HUES48 (cell line): ENCODE results near the gene STX16.

Experiments
- H3K27ac ChIP-seq: one replicate; pipeline ENCODE4 v1.7.0; 2013; ENCODE audit warnings: low read depth, low read length, inconsistent platforms
- H3K27me3 ChIP-seq: 2 replicates; pipeline ENCODE4 v1.6.1; 2013; ENCODE audit warnings: mild to moderate bottlenecking, low read length; ENCODE audit not compliant: control insufficient read depth, insufficient read depth
- H3K36me3 ChIP-seq: 2 replicates; pipeline ENCODE4 v1.6.1; 2013; ENCODE audit warnings: low read length; ENCODE audit not compliant: control insufficient read depth, insufficient read depth
- H3K4me1 ChIP-seq: 2 replicates; pipeline ENCODE4 v1.6.1; 2013; ENCODE audit warnings: mild to moderate bottlenecking, low read length; ENCODE audit not compliant: control insufficient read depth, insufficient read depth
- H3K4me3 ChIP-seq: 2 replicates; pipeline ENCODE4 v1.5.1; 2013; ENCODE audit warnings: mild to moderate bottlenecking, low read depth, low read length
- H3K9ac ChIP-seq: 2 replicates; pipeline ENCODE4 v1.6.1; 2013; ENCODE audit warnings: mild to moderate bottlenecking, low read depth, low read length, moderate library complexity
- H3K9me3 ChIP-seq: 2 replicates; pipeline ENCODE4 v1.6.1; 2013; ENCODE audit warnings: low read length; ENCODE audit not compliant: control insufficient read depth, insufficient read depth

Gene STX16

GRCh38 chr20:58629215-58629580 lies 21.9 kb upstream of the STX16 start:
- Histone ChIP-seq H3K27me3 (no peaks in the 10 kb centered on the region), H3K4me3 (no peak overlapping the region), H3K36me3 (no peaks in the 10 kb centered on the region), H3K9me3 (no peaks in the 10 kb centered on the region), H3K4me1 (no peaks in the 10 kb centered on the region), H3K27ac (no peak overlapping the region), H3K9ac (no peak overlapping the region)

- H3K9me3 ChIP-seq: no peaks in the 10 kb centered on the region
- H3K4me1 ChIP-seq: no peaks in the 10 kb centered on the region
- H3K36me3 ChIP-seq: no peaks in the 10 kb centered on the region
- no peaks in the 10 kb centered on the region for H3K27me3 ChIP-seq
- no peak overlapping the region for H3K27ac ChIP-seq
- H3K9ac ChIP-seq: no peak overlapping the region
- no peak overlapping the region for H3K4me3 ChIP-seq
Measured at GRCh38 chr20:58630063-58630462, 21.0 kb upstream of the STX16 start.

DNA sequence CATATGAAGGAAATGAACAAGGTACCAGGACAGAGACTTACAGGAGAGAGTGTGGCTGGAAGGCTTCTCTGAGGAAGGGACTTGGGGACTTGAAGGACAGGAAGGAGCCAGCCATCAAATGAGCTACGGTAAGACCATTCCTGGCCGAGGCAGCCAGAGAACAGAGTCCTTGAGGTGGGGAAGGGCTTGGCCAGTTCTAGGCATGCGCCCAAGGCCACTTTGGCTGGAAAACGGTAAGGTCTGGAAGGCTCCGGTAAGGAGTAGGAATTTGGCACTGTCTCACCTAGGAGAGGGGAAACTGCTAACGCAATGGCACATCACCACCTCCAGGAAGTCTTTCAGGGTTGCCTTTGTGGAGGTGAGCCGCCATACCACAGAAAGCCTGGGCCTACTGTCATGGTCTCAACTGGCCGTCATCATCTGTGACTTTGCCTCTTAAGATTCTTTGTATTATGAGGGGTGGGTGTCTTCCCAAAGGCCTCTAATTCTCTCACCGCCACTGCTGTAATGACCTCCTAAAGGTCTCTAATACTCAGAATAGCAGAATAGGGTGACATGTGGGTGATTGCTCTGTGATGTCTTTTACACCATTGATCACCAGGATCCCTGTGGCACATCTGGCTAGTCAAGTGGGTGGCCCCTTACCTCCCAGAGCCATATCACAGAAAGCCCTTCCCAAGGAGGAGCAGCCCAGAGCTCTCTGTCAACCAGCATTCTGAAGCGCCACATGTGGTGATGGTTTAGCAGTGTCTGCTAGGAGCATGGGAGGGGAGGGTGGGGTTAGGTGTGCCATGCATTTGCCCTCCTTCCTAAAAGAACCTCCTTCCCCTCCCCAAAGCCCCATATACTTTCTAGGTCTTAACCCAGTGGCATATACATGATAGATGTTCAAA lies 17.7 kb upstream of the STX16 start:
- Histone ChIP-seq H3K4me1 (no peaks in the 10 kb centered on the region; the same call in 1 of the 2 replicates), H3K27me3 (no peaks in the 10 kb centered on the region), H3K4me3 (no peak overlapping the region), H3K9me3 (no peaks in the 10 kb centered on the region), H3K36me3 (no peaks in the 10 kb centered on the region), H3K9ac (no peak overlapping the region), H3K27ac (no peak overlapping the region)

DNA sequence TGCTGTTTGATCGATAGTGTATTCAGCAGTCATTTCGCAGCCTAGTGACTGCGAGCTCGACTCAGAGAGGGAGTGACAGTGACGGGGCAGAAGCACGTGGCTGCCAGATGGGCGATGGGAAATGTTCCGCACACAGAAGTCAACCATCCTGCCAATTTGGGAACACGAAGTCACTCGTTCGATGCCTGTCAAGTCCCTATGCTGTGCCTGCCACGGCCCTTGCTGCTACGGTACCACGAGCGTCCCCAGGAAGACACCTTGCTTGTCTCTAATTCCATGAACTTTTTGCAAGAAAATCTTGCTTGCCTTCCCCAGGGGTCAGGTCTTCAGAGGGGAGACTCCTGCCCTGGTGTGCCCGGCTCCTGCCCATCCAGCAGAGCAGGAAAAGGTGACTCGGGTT lies 17.0 kb upstream of the STX16 start:
- no peaks in the 10 kb centered on the region for H3K27me3 ChIP-seq
- no peak overlapping the region for H3K27ac ChIP-seq
- H3K9me3 ChIP-seq: no peaks in the 10 kb centered on the region
- no peak overlapping the region for H3K9ac ChIP-seq
- H3K4me1 ChIP-seq: no peaks in the 10 kb centered on the region; the same call in 1 of the 2 replicates
- H3K36me3 ChIP-seq: no peaks in the 10 kb centered on the region
- H3K4me3 ChIP-seq: no peak overlapping the region

- no peak overlapping the region for H3K27ac ChIP-seq
- no peaks in the 10 kb centered on the region; the same call in 1 of the 2 replicates for H3K4me1 ChIP-seq
- no peaks in the 10 kb centered on the region for H3K9me3 ChIP-seq
- no peaks in the 10 kb centered on the region for H3K36me3 ChIP-seq
- H3K27me3 ChIP-seq: no peaks in the 10 kb centered on the region
- H3K9ac ChIP-seq: no peak overlapping the region
- no peak overlapping the region for H3K4me3 ChIP-seq
Measured at GRCh38 chr20:58634521-58635278, 16.4 kb upstream of the STX16 start.

DNA sequence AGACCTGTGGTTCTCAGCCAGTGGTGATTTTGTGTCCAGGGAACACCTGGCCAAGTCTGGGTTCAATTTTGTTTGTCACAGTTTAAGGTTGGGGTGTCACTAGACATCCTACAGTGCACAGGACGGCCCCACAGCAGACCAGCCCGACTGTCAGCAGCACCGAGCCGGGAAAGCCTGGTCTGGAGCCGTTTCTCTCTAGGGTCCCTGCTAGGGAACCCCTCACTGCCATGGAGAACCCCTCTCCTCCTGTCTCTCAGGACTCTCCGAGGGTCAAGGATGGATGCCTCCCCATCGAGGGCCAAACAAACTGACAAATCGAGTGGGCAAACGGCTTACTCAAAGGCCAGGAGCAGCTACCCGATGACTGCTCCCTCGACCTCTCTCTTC lies 15.8 kb upstream of the STX16 start:
- Histone ChIP-seq H3K4me3 (no peak overlapping the region), H3K4me1 (no peaks in the 10 kb centered on the region; the same call in 1 of the 2 replicates), H3K9ac (no peak overlapping the region), H3K27me3 (no peaks in the 10 kb centered on the region), H3K9me3 (no peaks in the 10 kb centered on the region), H3K36me3 (no peaks in the 10 kb centered on the region), H3K27ac (no peak overlapping the region)

DNA sequence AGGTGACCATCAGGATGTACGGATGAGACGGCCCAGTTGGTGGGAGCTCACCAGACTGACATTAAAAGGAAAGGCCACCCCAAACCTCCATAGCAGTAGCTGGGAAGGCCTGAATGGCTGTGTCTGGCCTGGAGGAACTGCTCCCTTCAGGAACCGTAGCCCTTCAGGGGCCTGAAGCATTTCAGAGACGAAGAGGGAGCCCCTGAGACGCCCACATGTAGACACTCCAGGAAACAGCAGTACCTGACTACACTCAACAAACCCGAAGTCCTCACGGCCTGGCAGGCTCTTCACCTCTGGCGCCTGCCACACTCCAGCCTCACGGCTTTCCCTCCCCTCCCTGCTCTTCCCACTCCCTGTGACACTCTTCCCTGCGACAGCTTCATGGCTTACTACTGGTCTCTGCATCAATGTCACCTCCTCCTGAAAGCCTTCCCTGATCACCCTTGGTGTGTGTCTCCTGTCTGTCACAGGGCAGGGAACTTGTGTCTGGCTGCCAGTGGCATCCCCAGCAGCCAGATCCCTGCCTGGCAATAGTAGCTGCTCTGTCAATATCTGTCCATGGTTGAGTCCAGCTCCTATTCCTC lies 14.6 kb upstream of the STX16 start:
- no peaks in the 10 kb centered on the region for H3K27me3 ChIP-seq
- H3K27ac ChIP-seq: no peak overlapping the region
- H3K9me3 ChIP-seq: no peaks in the 10 kb centered on the region
- H3K4me1 ChIP-seq: no peaks in the 10 kb centered on the region; the same call in 1 of the 2 replicates
- no peak overlapping the region for H3K4me3 ChIP-seq
- H3K36me3 ChIP-seq: no peaks in the 10 kb centered on the region
- no peak overlapping the region for H3K9ac ChIP-seq

DNA sequence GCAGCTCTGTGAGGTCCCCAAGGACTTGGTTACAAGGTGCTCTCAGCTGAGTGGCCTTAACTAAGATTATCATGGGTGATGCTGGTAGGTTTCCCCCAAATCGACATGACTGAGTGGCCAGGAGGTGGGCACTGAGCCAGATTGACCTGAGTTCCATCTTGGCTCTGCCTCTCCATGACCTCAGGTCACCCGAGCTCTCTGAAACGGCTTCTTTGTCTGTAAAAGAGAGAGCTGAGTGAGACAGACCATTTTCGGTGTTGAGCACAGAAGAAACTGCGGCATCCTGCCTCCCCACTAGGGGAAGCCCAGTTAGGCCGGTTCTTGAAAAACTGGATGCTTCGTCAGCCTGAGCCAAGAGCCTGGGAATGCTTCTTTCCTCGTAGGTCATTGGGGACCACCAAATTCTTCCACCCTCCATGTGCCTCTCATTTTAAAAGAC lies 14.1 kb upstream of the STX16 start:
- no peak overlapping the region for H3K9ac ChIP-seq
- H3K4me3 ChIP-seq: no peak overlapping the region
- no peaks in the 10 kb centered on the region for H3K36me3 ChIP-seq
- no peak overlapping the region for H3K27ac ChIP-seq
- no peaks in the 10 kb centered on the region for H3K9me3 ChIP-seq
- H3K27me3 ChIP-seq: no peaks in the 10 kb centered on the region
- no peaks in the 10 kb centered on the region; the same call in 1 of the 2 replicates for H3K4me1 ChIP-seq

- no peak overlapping the region for H3K9ac ChIP-seq
- H3K36me3 ChIP-seq: no peaks in the 10 kb centered on the region
- H3K4me3 ChIP-seq: no peak overlapping the region
- no peak overlapping the region for H3K27ac ChIP-seq
- no peaks in the 10 kb centered on the region; the same call in 1 of the 2 replicates for H3K4me1 ChIP-seq
- H3K27me3 ChIP-seq: no peaks in the 10 kb centered on the region
- H3K9me3 ChIP-seq: no peaks in the 10 kb centered on the region
Measured at GRCh38 chr20:58637466-58638213, 13.4 kb upstream of the STX16 start.

DNA sequence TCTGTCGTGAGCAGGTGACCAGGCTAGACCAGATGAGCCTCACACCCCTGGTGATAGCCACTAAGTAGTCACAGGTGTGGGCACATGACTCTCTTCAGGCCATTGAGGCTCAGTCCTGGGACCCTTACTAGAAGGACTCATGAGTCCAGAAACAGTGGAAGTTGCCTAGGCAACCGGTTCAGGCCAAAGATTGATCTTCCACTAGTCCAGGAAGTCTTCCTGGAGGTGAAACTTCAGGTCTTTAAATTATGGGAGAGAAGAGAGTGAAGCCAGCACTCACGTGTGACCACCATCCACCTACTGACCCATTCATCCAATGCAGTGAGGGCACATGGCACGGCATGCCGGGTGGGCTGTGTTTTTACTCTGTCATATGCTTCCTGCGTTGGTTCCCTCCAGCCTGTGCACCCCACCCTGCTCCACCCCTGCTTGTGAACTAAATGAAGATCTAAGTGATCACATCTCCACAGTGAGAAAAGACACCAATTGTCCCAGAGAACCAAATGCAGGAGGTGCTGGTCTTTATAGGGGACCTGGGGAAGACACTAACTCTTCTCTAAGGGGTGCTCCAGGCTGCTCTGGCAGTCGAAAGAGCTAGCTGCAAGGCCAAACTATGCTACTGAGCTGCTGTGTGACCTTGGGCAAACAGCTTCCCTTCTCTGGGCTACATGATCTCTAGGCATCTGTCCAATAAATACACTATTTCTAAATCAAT lies 12.5 kb upstream of the STX16 start:
- Histone ChIP-seq H3K4me3 (no peak overlapping the region), H3K36me3 (no peaks in the 10 kb centered on the region), H3K9ac (no peak overlapping the region), H3K27ac (no peak overlapping the region), H3K4me1 (no peaks in the 10 kb centered on the region; the same call in 1 of the 2 replicates), H3K27me3 (no peaks in the 10 kb centered on the region), H3K9me3 (no peaks in the 10 kb centered on the region)
